ENCODE results near the gene RIOK1.

The RIOK1 gene

GRCh38 chr6:7404546-7404945 is 14.9 kb downstream of the RIOK1 start:
- TF ChIP-seq, protein P1, sequence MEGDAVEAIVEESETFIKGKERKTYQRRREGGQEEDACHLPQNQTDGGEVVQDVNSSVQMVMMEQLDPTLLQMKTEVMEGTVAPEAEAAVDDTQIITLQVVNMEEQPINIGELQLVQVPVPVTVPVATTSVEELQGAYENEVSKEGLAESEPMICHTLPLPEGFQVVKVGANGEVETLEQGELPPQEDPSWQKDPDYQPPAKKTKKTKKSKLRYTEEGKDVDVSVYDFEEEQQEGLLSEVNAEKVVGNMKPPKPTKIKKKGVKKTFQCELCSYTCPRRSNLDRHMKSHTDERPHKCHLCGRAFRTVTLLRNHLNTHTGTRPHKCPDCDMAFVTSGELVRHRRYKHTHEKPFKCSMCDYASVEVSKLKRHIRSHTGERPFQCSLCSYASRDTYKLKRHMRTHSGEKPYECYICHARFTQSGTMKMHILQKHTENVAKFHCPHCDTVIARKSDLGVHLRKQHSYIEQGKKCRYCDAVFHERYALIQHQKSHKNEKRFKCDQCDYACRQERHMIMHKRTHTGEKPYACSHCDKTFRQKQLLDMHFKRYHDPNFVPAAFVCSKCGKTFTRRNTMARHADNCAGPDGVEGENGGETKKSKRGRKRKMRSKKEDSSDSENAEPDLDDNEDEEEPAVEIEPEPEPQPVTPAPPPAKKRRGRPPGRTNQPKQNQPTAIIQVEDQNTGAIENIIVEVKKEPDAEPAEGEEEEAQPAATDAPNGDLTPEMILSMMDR (IDR thresholded peaks at IDR 0.05) = no peak

GRCh38 chr6:7406743-7407142 is 17.1 kb downstream of the RIOK1 start:
- TF ChIP-seq, protein P1 (IDR thresholded peaks at IDR 0.05) = no peak

GRCh38 chr6:7409740-7410139 is 20.1 kb downstream of the RIOK1 start:
- TF ChIP-seq, protein P1 (IDR thresholded peaks at IDR 0.05) = no peak

DNA sequence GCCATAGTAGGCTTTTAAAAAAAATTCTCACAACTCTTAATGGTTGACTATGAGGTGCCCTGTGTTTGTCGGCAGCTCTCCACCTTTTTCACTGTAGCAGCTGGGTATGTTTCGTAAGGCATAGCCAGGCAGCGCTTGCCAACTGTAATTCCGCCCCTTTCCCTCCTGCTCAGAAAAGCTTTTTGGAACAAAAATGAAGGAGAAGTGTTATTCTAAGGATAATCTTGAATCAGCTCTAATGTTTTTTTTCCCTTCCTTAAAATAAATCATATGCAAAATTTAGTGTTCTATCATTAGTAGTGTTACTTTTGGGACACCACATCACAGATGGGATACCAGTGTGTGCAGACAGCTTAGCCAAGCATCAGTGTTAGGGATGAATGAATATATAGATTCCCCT is 21.2 kb downstream of the RIOK1 start:
- TF ChIP-seq, protein P1 (IDR thresholded peaks at IDR 0.05) = no peak

- TF ChIP-seq, protein P1 (IDR thresholded peaks at IDR 0.05) = no peak
Measured at GRCh38 chr6:7411328-7411727, 21.7 kb downstream of the RIOK1 start.

DNA sequence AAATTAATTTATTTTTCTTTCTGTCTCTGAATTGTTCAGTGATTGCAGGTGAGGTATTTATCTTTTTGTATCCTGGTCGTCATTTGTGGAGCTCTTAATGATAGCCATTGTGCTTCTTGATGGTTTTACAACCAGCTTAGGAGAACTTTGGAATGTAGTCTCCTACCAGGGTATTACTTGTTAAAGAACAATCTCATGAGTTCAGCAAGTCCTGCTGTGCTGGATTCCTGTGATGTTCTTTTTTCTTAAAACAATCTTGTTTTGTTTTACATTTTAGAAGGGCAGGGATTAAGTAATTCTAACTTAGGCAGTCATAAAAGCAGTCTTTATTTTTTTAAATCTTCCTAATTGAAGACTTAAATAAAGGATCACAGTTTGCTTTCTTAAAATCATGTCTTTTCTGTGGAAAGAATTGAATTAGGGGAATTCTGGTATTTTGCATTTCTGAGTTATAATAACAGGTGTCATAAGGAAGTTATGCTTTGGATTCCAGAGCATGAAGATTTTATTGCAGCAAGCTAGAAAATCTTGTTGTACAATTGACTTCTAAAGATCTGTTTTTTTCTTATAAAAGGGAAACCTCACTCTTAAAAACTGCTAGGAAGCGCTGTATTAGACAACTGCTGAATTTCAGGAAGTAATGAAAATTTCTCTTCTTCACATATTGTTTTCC is 23.7 kb downstream of the RIOK1 start:
- TF ChIP-seq, protein P1 (IDR thresholded peaks at IDR 0.05) = no peak

DNA sequence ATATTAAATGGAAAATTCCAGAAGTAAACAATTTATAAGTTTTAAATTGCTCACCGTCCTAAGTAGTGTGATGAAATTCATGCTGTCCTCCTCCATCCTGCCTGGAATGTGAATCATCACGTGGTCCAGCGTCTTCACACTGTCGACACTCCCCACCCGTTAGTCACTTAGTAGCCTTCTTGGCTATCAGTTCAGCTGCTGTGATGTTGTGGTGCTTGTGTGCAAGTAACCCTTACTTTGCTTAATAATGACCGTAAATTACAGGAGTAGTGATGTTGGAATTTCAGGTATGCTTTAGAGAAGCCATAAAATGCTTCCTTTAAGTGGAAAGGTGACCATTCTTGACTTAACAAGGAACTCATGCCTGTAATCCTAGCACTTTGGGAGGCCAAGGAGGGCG is 25.2 kb downstream of the RIOK1 start:
- TF ChIP-seq, protein P1 (IDR thresholded peaks at IDR 0.05) = no peak

GRCh38 chr6:7417684-7418083 is 28.1 kb downstream of the RIOK1 start:
- TF ChIP-seq, protein P1 (IDR thresholded peaks at IDR 0.05) = no peak

Measured in LNCAP (cell line).